Stimulated activated CD8-positive, alpha-beta memory T cell treated with anti-CD3 and anti-CD28 coated beads, Interleukin-2, amount 100 ng/mL, for 1 hour (primary cell): ENCODE results near the gene CHST9.
"Not testable (repeated sequence)": the region's sequence is repeated elsewhere in the genome, so short reads cannot be mapped to it uniquely, and the experiment has no call there.

Source experiments
- DNase-seq, 2 donors: peaks; one replicate each; pipeline ENCODE4 v3.0.0-alpha.2; 2020; ENCODE audit warnings: low read depth in 2 of 2

CHST9 gene

DNA sequence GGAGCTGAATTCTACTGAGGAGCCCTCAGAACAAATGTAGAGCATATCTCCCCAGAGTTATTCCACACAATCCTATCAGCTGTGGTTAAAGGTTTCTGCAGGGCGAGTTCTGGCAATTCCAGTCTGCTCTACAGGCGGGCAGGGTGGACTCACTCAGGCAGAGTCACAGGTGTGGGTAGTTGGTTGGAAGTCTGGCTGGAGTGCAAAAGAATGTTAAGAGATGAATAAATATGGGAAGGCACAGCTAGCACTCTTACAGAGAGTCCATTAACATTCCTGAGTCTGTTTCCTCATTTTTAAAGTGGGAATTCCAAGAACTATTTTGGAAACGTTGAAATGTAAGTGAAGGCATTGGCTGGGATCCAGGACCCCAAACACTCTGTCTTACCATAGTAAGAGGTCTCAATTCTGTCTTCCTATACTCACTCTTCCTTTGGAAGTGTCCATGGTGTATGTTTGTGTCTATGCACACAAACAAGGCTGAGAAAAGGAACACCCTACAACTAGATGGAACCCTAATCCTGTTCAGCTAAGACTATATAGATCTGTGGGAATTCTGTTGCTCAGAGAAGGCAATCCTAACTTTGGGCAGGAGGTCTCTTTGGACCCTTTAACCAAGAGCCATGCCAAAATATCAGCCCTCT is 256.3 kb downstream of the CHST9 start:
- no peak for DNase-seq

DNA sequence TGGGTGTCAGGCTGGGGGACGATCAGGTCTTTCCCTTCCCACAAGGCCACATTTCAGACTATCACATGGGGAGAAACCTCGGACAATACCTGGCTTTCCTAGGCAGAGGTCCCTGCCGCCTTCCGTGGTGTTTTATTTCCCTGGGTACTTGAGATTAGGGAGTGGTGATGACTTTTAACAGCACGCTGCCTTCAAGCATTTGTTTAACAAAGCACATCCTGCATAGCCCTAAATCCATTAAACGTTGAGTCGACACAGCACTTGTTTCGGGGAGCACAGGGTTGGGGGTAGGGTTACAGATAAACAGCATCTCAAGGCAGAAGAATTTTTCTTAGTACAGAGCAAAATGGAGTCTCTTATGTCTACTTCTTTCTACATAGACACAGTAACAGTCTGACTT is 257.3 kb downstream of the CHST9 start:
- not testable (repeated sequence) for DNase-seq

DNA sequence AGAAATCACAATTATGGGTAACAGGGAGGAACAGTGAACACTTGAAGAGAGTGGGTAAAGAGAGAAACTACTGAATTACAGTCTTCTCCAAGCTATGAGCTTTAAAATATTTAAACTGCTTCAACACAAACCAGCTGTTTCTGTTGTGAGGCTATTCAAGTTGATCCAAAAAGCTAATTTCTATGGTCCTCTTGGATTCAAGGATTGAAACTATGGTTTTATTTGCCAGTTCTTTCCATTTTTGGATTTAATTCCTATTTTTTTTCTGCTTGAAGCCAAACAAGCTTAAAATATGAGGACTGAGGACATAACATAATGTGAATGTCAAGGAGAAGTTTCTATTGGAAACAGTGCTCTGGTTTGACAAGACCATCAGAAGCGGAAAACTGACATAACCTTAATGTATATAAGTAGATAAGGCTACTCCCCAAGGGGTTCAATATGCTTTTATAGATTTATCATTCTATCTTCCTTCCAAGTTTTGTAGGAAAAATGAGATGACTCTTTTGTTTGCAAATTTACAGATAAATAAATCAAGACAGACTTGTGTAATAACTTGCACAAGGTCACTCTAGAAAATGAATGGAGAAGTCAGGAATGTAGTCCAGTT is 258.9 kb downstream of the CHST9 start:
- DNase-seq, result no peak

DNA sequence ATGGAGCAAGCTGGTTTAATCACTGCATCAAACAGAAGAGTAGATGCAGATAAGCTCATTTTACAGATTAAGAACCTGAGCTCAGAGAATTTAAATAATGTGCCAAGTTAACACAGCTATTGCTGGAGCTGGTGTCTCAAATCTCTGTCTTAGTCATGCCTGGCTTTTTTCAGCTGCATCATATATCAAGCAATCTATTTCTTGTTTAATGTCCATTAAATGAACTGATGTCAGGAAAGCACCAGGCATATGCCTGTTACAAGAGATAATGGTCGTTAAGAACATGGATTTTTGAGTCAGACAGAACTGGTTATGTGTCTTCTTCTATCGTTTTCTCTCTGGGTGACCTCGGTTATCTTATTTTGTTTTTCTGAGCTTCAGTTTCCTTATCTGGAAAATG is 259.8 kb downstream of the CHST9 start:
- no peak for DNase-seq

DNA sequence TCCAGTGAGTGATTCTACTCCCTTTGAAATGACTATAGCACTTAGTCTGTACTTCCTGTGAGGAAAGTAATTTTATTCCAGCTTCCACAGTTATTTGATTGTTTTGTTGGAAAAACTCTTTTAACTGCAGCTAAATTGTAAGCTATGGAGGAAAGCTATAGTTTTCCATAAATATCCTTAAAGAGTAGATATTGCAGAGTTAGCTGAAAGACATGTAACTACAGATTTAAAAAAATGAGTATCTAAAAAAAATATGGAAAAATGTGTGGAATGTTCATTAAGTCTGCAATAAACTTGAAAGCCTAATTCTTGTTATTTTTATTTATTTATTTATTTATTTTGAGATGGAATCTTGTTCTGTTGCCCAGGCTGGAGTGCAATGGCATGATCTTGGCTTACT is 262.8 kb downstream of the CHST9 start:
- DNase-seq, result no peak

DNA sequence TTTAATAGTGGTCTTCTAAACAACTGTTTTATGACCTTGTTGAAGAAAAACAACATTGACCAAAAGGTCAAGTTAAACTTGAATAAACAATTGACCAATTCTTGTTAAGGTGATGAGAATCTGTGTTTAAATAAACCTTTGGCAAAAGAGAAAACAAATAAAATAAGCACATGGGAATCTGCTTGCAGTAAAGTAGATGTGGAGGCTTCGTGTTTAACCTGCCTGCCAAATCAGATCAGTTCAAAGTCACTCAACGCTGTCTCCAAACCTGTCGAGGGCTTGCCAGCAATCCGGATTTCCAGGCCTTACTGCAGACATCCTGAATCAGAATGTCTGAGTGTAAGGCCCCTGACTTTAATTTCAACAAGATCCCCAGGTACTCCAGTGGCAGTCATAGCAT is 264.5 kb downstream of the CHST9 start:
- DNase-seq, result no peak

DNA sequence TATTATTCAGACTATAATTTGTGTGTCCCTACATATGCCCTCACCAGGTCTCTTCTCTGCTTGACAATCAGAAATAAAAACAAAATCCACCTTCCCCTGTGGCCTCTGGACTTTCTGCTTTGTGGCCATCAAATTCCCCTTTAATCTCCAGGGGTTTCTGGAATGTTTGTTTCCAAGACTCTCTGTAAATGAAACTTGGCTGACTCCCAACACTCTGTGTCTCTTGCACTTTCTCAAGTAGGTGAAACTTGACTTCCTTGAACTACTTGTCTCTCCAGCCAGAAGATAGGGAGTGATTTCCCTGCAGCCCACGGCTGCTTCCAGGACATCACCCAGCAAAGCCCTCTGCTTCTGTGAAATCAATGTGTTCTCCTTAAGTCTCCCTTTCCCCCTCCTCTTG is 265.5 kb downstream of the CHST9 start:
- DNase-seq, result no peak

DNA sequence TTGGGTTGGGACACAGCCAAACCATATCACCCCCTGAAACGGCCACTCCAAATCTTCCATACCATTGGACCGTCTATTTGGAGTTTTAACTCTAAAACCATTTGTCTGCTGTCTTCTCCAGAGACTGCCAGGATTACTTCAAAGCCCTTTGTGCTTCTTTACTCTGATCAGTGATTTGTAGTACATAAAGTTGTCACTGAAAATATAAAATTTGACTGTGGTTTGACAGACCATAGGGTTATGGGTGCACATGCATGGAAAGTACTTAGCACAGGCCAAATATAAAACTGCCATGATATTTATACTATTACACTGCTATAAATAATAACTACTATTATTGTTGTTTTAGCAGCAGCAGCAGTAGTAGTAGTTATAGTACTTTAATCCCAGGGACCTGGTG is 265.9 kb downstream of the CHST9 start:
- DNase-seq, result no peak

DNA sequence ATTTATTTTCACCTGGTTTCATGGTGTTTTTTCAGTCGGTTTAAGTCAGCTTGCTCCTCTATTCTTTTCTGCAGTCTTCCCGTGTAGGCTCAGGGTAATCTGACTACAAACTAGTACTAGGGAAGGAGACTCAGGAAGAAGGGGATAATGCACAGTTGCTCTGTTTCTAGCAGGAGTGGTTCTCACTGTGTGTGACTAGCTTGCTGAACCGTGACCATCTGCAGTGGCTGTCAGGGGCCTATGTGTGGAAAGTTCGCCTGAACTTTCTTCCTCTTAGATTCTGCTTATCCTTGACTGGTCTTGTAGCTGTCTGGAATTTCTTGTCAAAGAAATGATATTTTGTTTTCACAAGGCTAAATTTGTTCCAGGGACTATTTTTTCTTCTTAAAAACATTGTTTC is 273.3 kb downstream of the CHST9 start:
- DNase-seq, result no peak

DNA sequence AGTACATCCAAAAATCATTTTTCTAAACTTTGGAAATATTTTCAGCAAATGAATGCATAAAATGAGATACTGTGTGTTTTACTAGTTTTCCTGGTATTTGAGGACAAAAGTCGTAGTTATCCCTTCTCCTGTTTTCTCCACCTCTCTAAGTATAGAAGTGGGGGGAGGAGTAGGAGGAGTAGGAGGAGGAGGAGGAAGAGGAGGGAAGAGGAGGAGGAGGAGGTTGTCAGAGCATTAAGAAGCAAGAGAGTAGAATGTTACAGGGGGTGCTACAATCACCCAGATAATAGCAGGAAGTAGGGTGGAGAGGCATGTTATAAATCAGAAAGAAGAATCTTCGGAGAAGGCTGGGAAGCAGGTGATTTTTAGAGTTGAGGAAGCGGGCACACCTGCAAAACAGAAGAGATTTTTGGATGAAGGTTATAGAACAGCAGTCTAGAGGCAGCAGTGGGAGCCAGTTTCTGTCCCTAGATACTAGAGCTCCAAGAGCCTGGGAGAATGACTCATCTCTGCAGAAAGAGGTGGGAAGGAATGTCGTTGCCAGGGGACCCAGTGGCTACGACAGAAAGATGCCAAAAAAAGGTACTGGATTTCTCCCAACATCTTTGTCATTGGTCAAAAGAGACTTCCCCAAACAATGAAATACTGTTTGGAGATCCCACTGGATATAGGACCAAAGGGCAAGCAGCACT is 275.4 kb downstream of the CHST9 start:
- no peak for DNase-seq

DNA sequence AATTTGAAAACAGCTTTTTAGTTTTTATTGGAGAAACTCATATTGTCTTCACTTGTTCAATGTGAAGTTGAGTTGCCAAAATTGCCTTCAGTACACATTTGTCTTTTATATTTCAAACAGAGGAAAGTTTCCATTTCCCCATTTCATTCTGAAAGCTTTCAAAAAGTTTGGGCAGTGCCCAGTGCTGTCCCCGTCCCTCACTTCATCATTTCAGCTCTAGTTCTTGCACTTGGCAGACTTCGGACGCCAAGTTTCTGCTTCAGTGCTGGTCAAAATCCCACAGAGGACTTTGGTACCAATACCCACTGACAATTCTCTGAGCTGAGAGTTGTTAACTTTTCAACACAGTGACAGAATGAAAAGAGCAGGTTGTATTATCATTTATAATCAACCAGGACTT is 276.2 kb downstream of the CHST9 start:
- DNase-seq, result no peak

DNA sequence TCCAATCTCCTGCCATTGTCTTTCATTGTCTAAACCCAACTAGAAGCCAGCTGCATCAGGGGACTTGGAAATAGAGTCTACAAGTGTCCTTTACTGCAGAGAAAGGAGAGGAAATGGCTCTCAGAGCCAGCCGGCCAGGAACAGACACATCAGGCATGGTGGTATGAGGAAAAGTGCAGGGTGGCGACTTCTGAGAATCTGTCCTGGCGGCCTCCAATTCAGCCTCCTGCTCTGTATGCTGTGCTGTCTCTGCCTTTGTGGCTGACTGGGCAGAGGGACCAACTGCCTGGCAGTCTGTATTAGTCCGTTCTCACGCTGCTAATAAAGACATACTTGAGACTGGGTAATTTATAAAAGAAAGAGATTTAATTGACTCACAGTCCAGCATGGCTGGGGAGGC is 282.8 kb downstream of the CHST9 start:
- DNase-seq, result no peak

DNA sequence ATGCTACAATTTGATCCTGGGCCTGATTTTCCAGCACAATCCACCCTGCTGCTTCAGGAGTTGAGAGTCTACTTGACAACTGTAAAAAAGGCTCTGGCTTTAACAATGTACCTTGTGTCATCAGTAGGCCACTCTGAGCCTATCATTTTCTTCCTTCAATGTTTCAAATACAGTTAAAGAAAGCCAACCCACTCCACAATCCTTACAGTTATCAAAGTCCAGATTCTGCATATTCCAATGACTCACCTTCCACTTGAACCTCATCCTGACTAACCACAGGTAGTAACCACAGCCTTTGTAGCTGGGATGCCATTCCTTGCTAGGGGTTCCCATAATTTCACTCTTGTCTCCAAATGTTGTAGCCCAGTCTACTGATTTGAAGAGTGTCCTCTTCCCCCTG is 284.1 kb downstream of the CHST9 start:
- DNase-seq, result no peak

DNA sequence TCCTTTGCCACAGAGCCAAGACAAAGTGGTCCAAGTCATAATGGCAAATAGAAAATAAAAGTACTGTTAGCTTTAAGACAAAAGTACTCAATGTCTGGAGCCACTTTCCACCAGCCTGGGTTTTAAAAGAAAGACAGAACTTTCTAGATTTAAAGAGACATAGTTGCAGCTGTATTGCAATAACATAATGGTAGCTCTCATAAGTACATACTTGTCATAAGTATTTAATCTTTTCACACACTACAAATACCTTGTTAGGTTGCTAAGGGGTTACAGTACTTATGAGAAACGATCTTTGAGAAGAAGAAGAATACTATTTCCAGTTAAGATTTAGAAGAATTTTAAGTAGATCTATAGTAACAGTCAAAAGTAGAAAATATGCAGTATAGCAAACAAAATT is 290.7 kb downstream of the CHST9 start:
- no peak for DNase-seq

DNA sequence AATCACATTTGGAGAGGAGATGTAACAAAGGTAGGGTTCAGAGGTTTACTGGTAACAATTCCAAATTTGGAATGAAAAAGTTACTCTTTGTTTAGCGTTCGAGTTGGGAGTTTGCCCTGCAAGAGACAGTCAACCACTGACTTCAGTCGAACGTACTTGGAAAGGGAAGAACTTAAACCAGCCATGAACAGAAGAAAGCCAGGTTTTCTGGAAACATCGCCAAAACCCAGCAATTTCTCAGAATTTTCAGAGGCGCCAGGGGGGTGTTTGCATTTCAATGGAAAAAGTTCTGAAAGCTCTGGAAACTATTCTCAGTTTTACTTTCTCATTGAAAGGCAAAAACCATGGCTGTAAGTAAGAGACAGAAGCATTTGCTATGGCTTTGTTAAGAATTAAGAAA is 291.1 kb downstream of the CHST9 start:
- DNase-seq, result no peak

DNA sequence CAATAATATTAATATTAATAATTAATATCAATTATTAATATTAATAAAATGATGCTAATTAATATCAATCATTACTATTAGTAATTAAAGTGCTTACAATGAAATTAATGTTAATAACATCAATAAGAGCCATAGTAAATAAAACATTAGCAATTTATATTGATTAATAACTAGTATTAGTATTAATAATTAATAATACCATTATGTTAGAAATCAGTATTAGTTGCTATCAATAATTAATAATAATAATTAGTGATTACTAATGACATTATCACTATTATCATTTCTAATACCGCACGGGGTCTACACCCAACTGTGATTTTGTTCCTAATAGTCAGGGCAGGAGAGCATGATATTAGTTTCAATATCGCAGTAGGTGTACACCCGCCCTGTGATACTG is 296.8 kb downstream of the CHST9 start:
- DNase-seq, result no peak

DNA sequence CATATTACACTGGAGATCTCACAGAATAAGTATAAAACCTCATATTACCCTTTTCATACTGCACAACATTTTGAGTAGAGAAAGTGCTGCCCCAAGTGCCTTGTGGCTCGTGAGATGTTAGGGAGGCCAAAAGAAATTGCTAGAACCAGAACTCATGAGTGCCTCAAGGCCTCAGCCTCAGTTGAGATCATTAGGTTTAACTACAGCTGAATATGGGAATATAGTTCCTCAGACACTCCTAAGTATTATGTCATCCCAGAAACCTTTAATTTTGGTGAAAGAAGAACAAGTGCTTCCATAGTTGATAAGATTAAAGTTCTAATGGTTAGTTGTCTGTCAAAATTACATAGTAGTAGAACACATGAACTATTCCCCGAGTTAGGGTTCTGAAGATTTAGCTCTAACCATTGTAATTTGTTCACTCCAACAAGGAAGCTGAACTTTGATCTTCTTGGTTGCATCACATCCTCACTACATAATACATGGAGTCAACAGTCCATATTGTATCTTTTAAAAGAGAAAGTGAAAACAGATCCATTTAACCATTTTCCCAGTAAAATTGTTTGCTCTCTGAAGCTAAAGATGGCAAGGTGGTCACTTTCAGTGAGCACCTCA is 310.0 kb downstream of the CHST9 start:
- no peak for DNase-seq

DNA sequence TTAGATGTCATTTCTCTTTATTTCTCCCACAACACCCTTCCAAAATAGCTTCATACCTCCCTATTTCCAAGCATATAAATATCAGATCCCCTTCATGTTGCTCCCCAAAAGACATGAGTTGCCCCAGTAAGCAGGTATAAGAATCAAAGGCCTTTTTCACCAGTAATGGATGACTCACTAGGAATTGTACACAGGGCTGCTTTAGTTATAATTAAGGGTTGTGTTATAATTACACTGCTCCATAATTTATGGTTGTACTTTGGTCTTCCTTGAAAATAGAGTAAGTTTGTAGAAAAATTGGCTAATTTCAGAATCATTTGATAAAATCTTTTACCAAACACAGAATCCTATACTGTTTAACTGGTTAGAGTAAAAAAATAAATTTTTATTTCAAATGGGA is 310.8 kb downstream of the CHST9 start:
- no peak for DNase-seq

DNA sequence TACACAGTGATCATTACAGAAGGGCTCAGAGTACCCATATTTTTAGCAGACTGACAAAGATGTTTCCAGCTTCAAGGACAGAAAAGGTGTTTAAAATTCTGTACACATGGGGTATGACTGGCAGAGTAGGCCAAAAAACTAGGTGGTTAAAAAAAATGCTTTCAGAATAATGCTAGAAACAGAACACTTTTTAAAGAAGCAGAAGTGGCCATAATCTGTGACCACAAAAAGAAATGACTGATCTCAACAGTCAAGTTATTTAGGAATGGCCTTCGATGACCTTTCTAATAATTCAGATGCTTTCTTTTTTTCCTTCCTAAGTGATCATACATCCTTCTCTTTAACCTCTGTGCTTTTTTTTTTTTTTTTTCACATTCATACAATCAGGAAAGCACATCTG is 315.5 kb downstream of the CHST9 start:
- DNase-seq, result no peak

DNA sequence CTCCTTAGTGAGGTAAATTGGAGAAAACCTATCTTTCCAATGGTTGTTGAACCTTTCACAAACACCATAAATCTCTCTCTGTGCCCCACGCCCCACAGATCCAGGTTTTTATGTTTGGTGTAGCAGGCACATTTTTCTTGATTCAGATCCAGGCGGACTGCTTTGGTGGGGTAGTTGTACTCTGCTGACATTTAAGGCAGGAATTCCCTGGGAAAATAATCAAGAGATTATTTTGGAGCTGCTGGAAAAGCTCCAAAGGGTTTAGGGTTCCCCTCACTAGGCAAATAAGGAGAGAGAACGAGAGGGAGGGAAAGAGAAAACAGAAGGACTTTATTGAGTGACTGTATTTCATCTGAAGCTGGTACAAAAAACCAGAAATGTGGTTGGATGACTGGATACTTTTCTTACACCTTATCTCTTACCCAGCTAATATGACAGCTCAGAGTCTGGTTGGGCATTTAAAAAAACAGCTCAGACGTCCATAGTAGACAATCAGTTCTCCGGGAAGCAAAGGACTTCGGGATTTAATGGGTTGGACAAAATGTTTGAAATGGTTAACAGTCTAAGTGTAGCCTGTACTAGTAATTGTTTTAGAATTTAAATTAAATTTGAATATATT is 316.0 kb downstream of the CHST9 start:
- DNase-seq, result no peak

DNA sequence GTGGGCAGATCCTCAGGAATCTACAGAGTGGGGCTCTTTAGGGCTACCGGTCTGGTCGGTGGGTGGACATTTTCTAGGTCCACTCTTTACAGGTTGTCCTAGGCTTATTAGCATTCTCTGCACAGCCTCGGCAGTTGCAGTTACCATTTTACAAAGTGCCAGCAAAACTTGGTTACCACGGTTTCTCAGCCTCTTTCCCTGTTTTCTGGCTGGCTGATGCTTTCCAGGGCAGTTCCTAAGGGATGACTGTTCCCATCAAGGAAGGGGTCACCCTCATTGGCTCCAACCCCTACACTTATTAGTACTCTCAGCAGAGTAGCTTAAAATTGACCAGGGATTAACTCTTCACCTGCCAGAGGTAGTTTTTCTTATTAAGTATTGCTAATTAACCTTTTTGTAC is 317.6 kb downstream of the CHST9 start:
- DNase-seq, result no peak

DNA sequence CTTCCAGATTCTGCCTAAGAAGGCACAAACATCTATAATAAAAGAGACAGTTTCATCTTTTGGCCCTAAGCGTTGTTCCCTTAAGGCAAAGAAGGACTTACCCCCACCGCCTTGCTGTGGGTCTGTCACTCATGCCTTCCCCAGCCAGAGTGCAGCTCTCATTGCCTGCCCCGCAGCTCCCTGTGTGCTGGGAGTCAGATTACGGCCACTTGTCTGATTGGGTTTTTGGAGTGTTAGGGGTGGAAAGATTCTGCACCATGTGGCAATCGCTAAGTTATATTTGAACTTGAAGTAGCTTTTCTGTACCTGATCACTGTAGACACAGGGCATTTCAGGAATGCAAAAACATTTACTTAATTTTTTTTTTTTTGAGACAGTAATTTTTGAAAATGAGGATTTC is 319.6 kb downstream of the CHST9 start, which contains the start of gene AQP4:
TSS of gene AQP4 (minus strand) at position 151 of the 400 bp plus-strand sequence. CDS start at position 133, 18 bp downstream.
- no peak for DNase-seq
